A673 (cell line): ENCODE data around the gene GABRB1.

Experiments
- CTCF ChIP-seq: fragments of 300-800, 200-600 bp; sonication (generic); conservative IDR thresholded peaks from 2 replicates; pipeline ENCODE4 v1.5.1; 2017; ENCODE audit warnings: low read depth, mild to moderate bottlenecking, antibody characterized with exemption, low read length, moderate library complexity, mixed read lengths
- EZH2 ChIP-seq: fragments of 200-600 bp; sonication (generic); IDR thresholded peaks from 2 replicates; pipeline ENCODE4 v1.6.1; 2017; ENCODE audit warnings: borderline replicate concordance, low read depth, mild to moderate bottlenecking, mixed read lengths, antibody characterized with exemption, low read length; ENCODE audit not compliant: poor library complexity, severe bottlenecking

DNA sequence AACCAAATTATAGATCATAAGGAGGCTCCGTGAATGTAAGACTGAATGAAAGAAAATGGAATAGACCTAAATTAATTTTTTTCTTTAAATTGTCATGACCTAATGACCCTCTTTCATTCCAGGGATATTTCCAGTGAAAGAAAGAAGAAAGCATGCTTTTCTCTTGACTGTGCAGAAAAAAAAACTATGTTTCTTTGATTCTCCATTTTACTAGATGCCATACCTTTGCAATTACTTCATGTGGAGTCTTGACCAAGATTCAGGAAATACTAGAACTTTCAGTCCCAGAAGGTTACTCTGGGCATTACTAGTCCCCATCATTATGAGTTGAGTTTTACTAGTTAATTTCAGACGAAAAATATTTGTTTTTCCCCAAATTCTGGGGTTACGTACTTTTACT, 438.6 kb downstream of the GABRB1 start:
- TF ChIP-seq CTCF (no peak), EZH2 (no peak)
